ENCODE measurements around the gene ANGPTL4. TPM values are rescaled to one million over a fixed set of nuclear protein-coding genes. Genes with fewer than 3 reads are reported as not detected.
"Not testable (repeated sequence)": the region's sequence is repeated elsewhere in the genome, so short reads cannot be mapped to it uniquely, and the experiment has no call there.

ANGPTL4 gene
- total and polyA plus RNA-seq, 8 donors = 2.8 to 169 (median 34.6) TPM

GRCh38 chr19:8352134-8352827 lies 11.7 kb upstream of the ANGPTL4 start:
- DNase-seq = peak in 1 of 6 donors; percentile 17
- no peak for FAIRE-seq
- no peaks in the 10 kb centered on the region for H3K27me3 ChIP-seq
- no peak overlapping the region for H3K27ac ChIP-seq
- no peak for ATAC-seq
- H3K36me3 ChIP-seq = no peaks in the 10 kb centered on the region
- no peak for TF ChIP-seq CTCF (IDR thresholded peaks at IDR 0.05)
- intact Hi-C loops (cut with DNase I) = loop anchor here (10.0 kb wide), 3 partner anchors 53 to 233 kb away; partner anchors contain the start of gene PRAM1 (in 2 of the 3)
- H3K4me1 ChIP-seq = peaks cover 0 to 1% (median 0%) of the 10 kb centered on the region in 3 donors
- H3K9me3 ChIP-seq = no peaks in the 10 kb centered on the region
- no peak overlapping the region for H3K4me3 ChIP-seq
- 33 to 55% methylated on average over 8 to 10 of the region's 10 CpGs for WGBS, 2 donors

- H3K27ac ChIP-seq, H3K4me1 ChIP-seq, ATAC-seq, H3K4me3 ChIP-seq, H3K9me3 ChIP-seq, H3K27me3 ChIP-seq, H3K36me3 ChIP-seq, FAIRE-seq: not testable (repeated sequence)
- peak in 1 of 6 donors; percentile 15 for DNase-seq
- 48 to 51% methylated on average over 5 of the region's 5 CpGs for WGBS, 2 donors
- intact Hi-C loops (cut with DNase I) = loop anchor here (10.0 kb wide), 3 partner anchors 52 to 232 kb away; partner anchors contain the start of gene PRAM1 (in 2 of the 3)
Observed at GRCh38 chr19:8352845-8353244, 11.1 kb upstream of the ANGPTL4 start.

GRCh38 chr19:8355631-8356402 lies 8.1 kb upstream of the ANGPTL4 start:
- H3K4me3 ChIP-seq = no peak overlapping the region
- WGBS, 2 donors = 81 to 91% methylated on average over 6 of the region's 6 CpGs
- FAIRE-seq (no peak), ATAC-seq (peak in 3 of 4 donors; percentile 41 to 70 (median 47)), DNase-seq (peak in 1 of 6 donors; percentile 9)
- H3K27ac ChIP-seq = no peak overlapping the region
- no peaks in the 10 kb centered on the region for H3K9me3 ChIP-seq
- H3K36me3 ChIP-seq = no peaks in the 10 kb centered on the region
- intact Hi-C loops (cut with DNase I) = loop anchor here (5.0 to 10.0 kb wide), 4 partner anchors 49 to 229 kb away; partner anchors contain the start of gene PRAM1 (in 2 of the 3)
- H3K4me1 ChIP-seq = peaks cover 0 to 3% (median 0%) of the 10 kb centered on the region in 3 donors
- TF ChIP-seq CTCF (IDR thresholded peaks at IDR 0.05) = no peak
- no peaks in the 10 kb centered on the region for H3K27me3 ChIP-seq

GRCh38 chr19:8357007-8357521 lies 6.9 kb upstream of the ANGPTL4 start:
- H3K4me1 ChIP-seq = peaks cover 5 to 9% (median 8%) of the 10 kb centered on the region in 3 donors
- no peaks in the 10 kb centered on the region for H3K9me3 ChIP-seq
- no peaks in the 10 kb centered on the region for H3K36me3 ChIP-seq
- intact Hi-C loops (cut with DNase I) = loop anchor here (5.0 to 10.0 kb wide), 4 partner anchors 48 to 228 kb away; partner anchors contain the start of gene PRAM1 (in 2 of the 3)
- no peaks in the 10 kb centered on the region for H3K27me3 ChIP-seq
- WGBS, 2 donors = 71 to 72% methylated on average over 4 of the region's 4 CpGs
- DNase-seq = peak in 1 of 6 donors; percentile 7
- no peak for TF ChIP-seq CTCF (IDR thresholded peaks at IDR 0.05)
- no peak for ATAC-seq
- H3K27ac ChIP-seq = no peak overlapping the region
- H3K4me3 ChIP-seq = no peak overlapping the region
- no peak for FAIRE-seq

- Histone ChIP-seq H3K9me3 (no peaks in the 10 kb centered on the region), H3K27ac (no peak overlapping the region), H3K4me3 (no peak overlapping the region), H3K36me3 (no peaks in the 10 kb centered on the region), H3K4me1 (peaks cover 18 to 25% (median 24%) of the 10 kb centered on the region in 3 donors), H3K27me3 (no peaks in the 10 kb centered on the region)
- 89 to 96% methylated on average over 6 of the region's 6 CpGs for WGBS, 2 donors
- no peak for FAIRE-seq
- DNase-seq = peak in 1 of 6 donors; percentile 1
- TF ChIP-seq CTCF (IDR thresholded peaks at IDR 0.05) = no peak
- intact Hi-C loops (cut with DNase I) = loop anchor here (5.0 to 10.0 kb wide), 4 partner anchors 46 to 226 kb away; partner anchors contain the start of gene PRAM1 (in 2 of the 3)
- no peak for ATAC-seq
Observed at GRCh38 chr19:8358948-8359347, 5.0 kb upstream of the ANGPTL4 start.
